Activated CD4-positive, alpha-beta memory T cell treated with anti-CD3 and anti-CD28 coated beads for 36 hours (primary cell): ENCODE results near the gene C1QTNF7. TPM values are rescaled to one million over a fixed set of nuclear protein-coding genes. Genes with fewer than 3 reads are reported as not detected.

Source experiments
- CTCF ChIA-PET: fragments of 350-600 bp; sonication (Branson Sonifier 250); formaldehyde crosslinking; loops from one replicate; lab custom pipeline; 2021; ENCODE audit warnings: antibody characterized with exemption, inconsistent platforms; lab: Charles Lee
- POLR2A ChIA-PET: fragments of 350-600 bp; sonication (Branson Sonifier 250); formaldehyde crosslinking; loops from one replicate; lab custom pipeline; 2021; ENCODE audit warnings: antibody characterized with exemption; lab: Charles Lee
- DNase-seq: peaks from one replicate; pipeline ENCODE4 v3.0.0-alpha.2; 2020
- H3K27ac Mint-ChIP-seq: one replicate; pipeline ENCODE4 v1.8.0; 2021; ENCODE audit warnings: mixed read lengths
- H3K27me3 Mint-ChIP-seq: one replicate; pipeline ENCODE4 v1.8.0; 2021; ENCODE audit warnings: mixed read lengths
- H3K36me3 Mint-ChIP-seq: one replicate; pipeline ENCODE4 v1.8.0; 2021; ENCODE audit warnings: mixed read lengths
- H3K4me1 Mint-ChIP-seq: one replicate; pipeline ENCODE4 v1.8.0; 2021; ENCODE audit warnings: low read depth, mixed read lengths
- H3K4me3 Mint-ChIP-seq: one replicate; pipeline ENCODE4 v1.8.0; 2021; ENCODE audit warnings: mild to moderate bottlenecking, mixed read lengths
- H3K9me3 Mint-ChIP-seq: one replicate; pipeline ENCODE4 v1.8.0; 2021; ENCODE audit warnings: mixed read lengths
- intact Hi-C: fragments of 100-400 bp; cut with micrococcal nuclease; formaldehyde crosslinking; loops from one replicate; pipeline ENCODE4 v1.15.1; 2023
- total RNA-seq, 2 experiments: library from RNA; stranded (reverse); gene quantifications; one replicate each; pipeline ENCODE4 v1.2.3, GENCODE V29; 2021

Gene C1QTNF7
- total RNA-seq = not detected

DNA sequence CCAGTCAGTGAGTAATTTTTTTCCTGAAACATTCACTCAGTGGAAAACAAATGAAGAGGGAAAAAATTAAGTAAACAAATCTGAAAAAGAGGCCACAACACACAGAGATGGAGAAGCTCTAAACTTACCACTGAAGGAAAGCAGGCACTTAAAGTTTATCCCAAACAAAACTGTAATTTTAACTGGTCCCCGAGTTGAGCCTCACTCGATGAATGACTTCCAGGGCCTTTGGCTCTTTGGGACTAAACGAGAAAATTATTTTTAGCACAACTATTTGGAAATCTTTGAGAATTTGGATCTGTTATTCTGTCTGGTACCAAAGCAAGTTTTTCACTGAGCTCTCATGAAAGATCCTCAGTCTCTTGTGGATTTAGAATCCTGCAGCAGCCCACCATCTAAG lies at the start of gene C1QTNF7:
Gene C1QTNF7, plus strand, starts transcription at position 333 of the 400 bp plus-strand sequence. CDS start 7,711 bp downstream, outside the sequence.
- H3K4me3 Mint-ChIP-seq = no peak within 1 kb of the TSS

DNA sequence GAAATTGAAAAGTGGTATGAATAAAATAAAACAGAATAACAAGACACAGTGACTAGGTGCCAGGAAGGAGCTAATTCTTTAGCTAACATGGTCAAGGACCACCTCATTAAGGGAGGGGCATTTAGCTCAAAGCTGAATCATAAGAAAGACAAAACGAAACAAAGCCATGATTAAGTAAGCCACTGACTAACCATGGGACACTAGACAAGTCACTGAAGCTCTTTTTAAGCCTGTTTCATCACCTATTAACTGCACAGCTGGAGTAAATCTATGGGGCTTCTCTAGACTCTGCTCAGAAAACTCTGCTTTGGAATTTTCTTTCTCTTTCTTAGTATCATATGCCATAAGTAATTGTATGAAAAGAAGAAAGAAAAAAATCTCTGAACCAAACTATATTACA lies 49.8 kb upstream of the C1QTNF7 start:
- Mint-ChIP-seq H3K4me1 (peaks cover 10% of the 10 kb centered on the region), H3K27me3 (no peaks in the 10 kb centered on the region), H3K27ac (no peak overlapping the region), H3K4me3 (no peak overlapping the region), H3K36me3 (no peaks in the 10 kb centered on the region), H3K9me3 (no peaks in the 10 kb centered on the region)
- intact Hi-C loops = loop anchor here (5.0 kb wide), 1 partner anchor 126 kb away; no protein-coding TSS in a partner anchor
- ChIA-PET POLR2A (no interaction called here), CTCF (interaction anchor here (0.9 to 1.8 kb wide), 2 partner anchors 17 to 19 kb away, joined by 4 to 9 read pairs; no protein-coding TSS in a partner anchor)
- DNase-seq = no peak

More for the DNA sequence above, at the start of gene C1QTNF7:
- intact Hi-C loops = loop anchor here (10.0 kb wide), 2 partner anchors 347 to 393 kb away; partner anchors contain the start of gene CD38
- peaks cover 32% of the 10 kb centered on the region for H3K4me1 Mint-ChIP-seq
- peaks cover 1% of the 10 kb centered on the region for H3K27me3 Mint-ChIP-seq
- ChIA-PET POLR2A (no interaction called here), CTCF (interaction anchor here (3.8 kb wide), 1 partner anchor 31 kb away, joined by 15 read pairs; no protein-coding TSS in a partner anchor)
- H3K36me3 Mint-ChIP-seq = no peaks in the 10 kb centered on the region
- no peak for DNase-seq
- H3K9me3 Mint-ChIP-seq = no peaks in the 10 kb centered on the region
- no peak within 1 kb of the TSS for H3K27ac Mint-ChIP-seq

GRCh38 chr4:15378493-15378892 lies 49.3 kb upstream of the C1QTNF7 start:
- H3K27ac Mint-ChIP-seq = no peak overlapping the region
- H3K4me1 Mint-ChIP-seq = peaks cover 10% of the 10 kb centered on the region
- intact Hi-C loops = loop anchor here (5.0 kb wide), 1 partner anchor 126 kb away; no protein-coding TSS in a partner anchor
- no peaks in the 10 kb centered on the region for H3K36me3 Mint-ChIP-seq
- ChIA-PET POLR2A (no interaction called here), CTCF (interaction anchor here (0.9 to 1.8 kb wide), 2 partner anchors 17 to 18 kb away, joined by 4 to 9 read pairs; no protein-coding TSS in a partner anchor)
- H3K27me3 Mint-ChIP-seq = no peaks in the 10 kb centered on the region
- no peak for DNase-seq
- H3K9me3 Mint-ChIP-seq = no peaks in the 10 kb centered on the region
- H3K4me3 Mint-ChIP-seq = no peak overlapping the region

DNA sequence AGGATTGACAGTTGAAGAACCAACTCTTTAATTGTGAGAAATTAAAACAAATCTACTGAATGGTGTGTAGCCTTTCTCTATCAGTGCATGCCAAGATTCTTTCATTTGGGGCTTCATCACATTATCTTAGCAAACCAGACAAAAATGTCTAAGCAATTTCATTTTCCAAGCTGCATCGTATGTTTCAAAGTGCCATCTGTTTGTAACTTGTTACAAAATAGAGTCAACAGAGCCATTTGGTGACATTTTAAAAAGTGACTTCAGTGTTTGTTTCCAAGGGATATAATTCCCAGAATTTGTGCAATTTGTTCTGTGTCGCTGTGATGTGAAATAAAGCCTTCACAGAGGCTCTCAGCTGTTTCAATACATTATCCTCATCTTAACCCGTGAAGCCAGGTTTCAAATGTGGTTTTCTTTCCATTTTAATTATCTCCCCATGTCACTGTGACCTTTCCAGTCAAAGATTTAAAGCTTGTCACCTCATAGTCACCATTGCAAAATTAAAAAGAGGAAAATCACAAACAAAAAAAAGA lies 46.0 kb upstream of the C1QTNF7 start:
- H3K27ac Mint-ChIP-seq = no peak overlapping the region
- H3K27me3 Mint-ChIP-seq = no peaks in the 10 kb centered on the region
- POLR2A ChIA-PET = no interaction called here
- CTCF ChIA-PET = interaction anchor here (1.8 kb wide), 1 partner anchor 15 kb away, joined by 6 read pairs; no protein-coding TSS in a partner anchor
- no peak overlapping the region for H3K4me3 Mint-ChIP-seq
- no peaks in the 10 kb centered on the region for H3K9me3 Mint-ChIP-seq
- intact Hi-C loops = no loop called here
- no peaks in the 10 kb centered on the region for H3K36me3 Mint-ChIP-seq
- H3K4me1 Mint-ChIP-seq = no peaks in the 10 kb centered on the region
- no peak for DNase-seq

DNA sequence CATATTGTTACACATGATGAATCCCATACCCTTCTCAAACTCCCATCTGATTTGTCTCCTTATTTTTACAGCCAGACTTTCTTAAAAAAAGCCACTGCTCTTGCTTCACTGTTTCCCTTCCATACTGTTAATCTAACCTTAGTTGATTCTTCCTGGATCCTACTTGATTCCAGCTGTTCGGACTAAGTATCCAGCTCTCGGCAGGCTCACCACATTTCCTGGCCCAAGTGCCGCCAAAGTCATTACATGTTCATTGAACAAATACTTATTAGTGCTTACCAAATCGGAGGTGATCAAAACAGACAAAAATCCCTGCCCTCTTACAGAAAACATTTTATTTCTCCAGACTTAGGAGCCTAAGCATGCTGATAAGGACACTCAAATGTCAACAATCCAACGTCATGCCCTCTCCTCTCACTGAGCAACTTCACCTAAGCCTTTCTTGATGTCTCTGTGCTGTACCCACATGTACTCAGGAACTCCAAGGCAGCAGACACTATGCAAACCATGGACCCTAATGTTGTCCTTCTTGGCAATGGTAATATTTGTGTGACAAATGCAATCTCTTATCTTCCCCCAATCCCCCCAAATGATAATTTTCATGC lies 45.1 kb upstream of the C1QTNF7 start:
- Mint-ChIP-seq H3K27me3 (no peaks in the 10 kb centered on the region), H3K4me1 (no peaks in the 10 kb centered on the region), H3K9me3 (no peaks in the 10 kb centered on the region), H3K36me3 (no peaks in the 10 kb centered on the region), H3K27ac (no peak overlapping the region), H3K4me3 (no peak overlapping the region)
- CTCF ChIA-PET = interaction anchor here (1.8 kb wide), 1 partner anchor 14 kb away, joined by 6 read pairs; no protein-coding TSS in a partner anchor
- intact Hi-C loops = no loop called here
- no peak for DNase-seq
- POLR2A ChIA-PET = no interaction called here

- ChIA-PET POLR2A (no interaction called here), CTCF (interaction anchor here (1.1 to 3.7 kb wide), 2 partner anchors 10 to 73 kb away, joined by 3 to 19 read pairs; no protein-coding TSS in a partner anchor)
- H3K27me3 Mint-ChIP-seq = no peaks in the 10 kb centered on the region
- no peaks in the 10 kb centered on the region for H3K4me1 Mint-ChIP-seq
- no peak overlapping the region for H3K4me3 Mint-ChIP-seq
- no peak overlapping the region for H3K27ac Mint-ChIP-seq
- intact Hi-C loops = no loop called here
- no peaks in the 10 kb centered on the region for H3K9me3 Mint-ChIP-seq
- no peaks in the 10 kb centered on the region for H3K36me3 Mint-ChIP-seq
- no peak for DNase-seq
These were observed 42.3 kb upstream of the C1QTNF7 start for GRCh38 chr4:15385515-15385914.

DNA sequence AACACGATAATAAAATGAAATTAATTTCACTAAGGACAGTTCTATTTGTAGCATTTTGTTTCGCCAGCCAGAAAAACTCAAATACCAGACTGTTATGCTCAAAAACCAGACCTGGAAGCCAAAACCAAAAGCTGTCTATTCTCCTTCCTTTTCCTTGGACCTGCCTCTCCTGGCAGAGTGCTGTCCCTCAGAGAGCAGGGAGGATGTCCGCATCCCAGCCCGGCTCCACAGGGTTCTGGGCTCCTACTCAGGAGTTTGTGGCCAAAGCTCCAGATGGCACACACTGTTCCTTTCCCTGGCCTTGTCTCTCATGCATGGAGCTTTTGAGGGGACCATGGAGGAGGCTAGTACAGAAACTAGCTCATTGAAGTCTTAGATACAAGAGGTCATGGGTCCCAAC lies 41.9 kb upstream of the C1QTNF7 start:
- H3K36me3 Mint-ChIP-seq = no peaks in the 10 kb centered on the region
- H3K27ac Mint-ChIP-seq = no peak overlapping the region
- POLR2A ChIA-PET = no interaction called here
- DNase-seq = no peak
- no peaks in the 10 kb centered on the region for H3K4me1 Mint-ChIP-seq
- no peak overlapping the region for H3K4me3 Mint-ChIP-seq
- H3K9me3 Mint-ChIP-seq = no peaks in the 10 kb centered on the region
- H3K27me3 Mint-ChIP-seq = no peaks in the 10 kb centered on the region
- CTCF ChIA-PET = interaction anchor here (1.1 to 3.7 kb wide), 2 partner anchors 10 to 73 kb away, joined by 3 to 19 read pairs; no protein-coding TSS in a partner anchor
- intact Hi-C loops = no loop called here

DNA sequence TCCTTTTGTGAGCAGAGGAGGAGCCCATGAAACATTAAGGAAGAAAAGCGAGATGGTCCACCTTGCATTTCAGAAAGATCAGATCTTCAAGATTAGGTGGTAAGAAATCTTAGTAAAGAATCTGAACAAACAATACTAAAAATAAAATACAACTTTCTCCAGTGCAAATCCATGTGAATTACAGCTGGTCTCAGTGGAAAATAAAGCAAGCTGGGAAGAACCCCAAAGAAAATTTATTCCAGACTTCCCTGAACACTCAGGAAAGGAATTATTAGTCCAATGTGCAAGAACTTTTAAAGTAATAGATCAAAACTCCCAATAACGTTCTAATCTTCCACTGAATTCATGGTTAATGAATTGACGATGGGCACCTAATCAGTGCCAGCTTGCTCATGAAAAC lies 37.3 kb upstream of the C1QTNF7 start:
- intact Hi-C loops = no loop called here
- CTCF ChIA-PET = no interaction called here
- DNase-seq = no peak
- no peak overlapping the region for H3K4me3 Mint-ChIP-seq
- no peaks in the 10 kb centered on the region for H3K9me3 Mint-ChIP-seq
- no peaks in the 10 kb centered on the region for H3K4me1 Mint-ChIP-seq
- POLR2A ChIA-PET = no interaction called here
- H3K27ac Mint-ChIP-seq = no peak overlapping the region
- no peaks in the 10 kb centered on the region for H3K27me3 Mint-ChIP-seq
- H3K36me3 Mint-ChIP-seq = no peaks in the 10 kb centered on the region

DNA sequence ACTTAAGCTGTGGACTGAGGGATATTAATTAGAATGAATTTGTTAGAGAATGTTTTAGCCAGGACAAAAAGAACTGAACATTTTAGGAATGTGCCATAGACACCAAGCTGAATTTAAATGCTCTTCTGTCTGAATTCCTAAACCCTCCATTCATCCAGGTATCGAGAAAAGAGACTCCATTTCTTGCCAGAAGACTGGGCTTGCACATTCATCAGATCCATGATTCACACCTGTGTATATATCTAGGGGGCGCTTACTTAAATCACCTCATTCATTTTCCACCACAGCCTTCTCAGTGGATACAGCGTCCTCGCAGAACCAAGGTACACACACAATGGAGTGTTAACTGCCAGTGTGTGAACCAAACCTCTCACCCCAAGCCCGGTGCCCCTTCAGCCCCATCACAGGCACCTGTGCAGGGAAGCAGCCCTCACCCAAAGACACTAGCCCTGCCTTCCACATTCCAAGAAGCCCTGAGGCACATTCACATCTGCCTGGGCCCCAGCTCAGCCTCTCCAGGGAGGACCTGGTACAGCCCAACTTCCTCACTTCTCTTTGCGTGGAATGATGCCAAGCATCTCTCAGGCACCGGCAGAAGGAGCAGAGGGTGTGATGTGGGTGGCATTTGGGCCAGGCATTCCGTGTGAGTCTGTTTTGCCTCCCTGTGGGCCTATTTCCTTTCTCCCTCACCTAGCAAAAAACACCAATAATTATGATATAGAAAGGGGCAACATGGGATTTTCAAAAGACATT lies 35.6 kb upstream of the C1QTNF7 start:
- Mint-ChIP-seq H3K9me3 (no peaks in the 10 kb centered on the region), H3K4me3 (no peak overlapping the region), H3K36me3 (no peaks in the 10 kb centered on the region), H3K4me1 (no peaks in the 10 kb centered on the region), H3K27me3 (no peaks in the 10 kb centered on the region), H3K27ac (no peak overlapping the region)
- intact Hi-C loops = no loop called here
- no peak for DNase-seq
- ChIA-PET CTCF (no interaction called here), POLR2A (no interaction called here)

DNA sequence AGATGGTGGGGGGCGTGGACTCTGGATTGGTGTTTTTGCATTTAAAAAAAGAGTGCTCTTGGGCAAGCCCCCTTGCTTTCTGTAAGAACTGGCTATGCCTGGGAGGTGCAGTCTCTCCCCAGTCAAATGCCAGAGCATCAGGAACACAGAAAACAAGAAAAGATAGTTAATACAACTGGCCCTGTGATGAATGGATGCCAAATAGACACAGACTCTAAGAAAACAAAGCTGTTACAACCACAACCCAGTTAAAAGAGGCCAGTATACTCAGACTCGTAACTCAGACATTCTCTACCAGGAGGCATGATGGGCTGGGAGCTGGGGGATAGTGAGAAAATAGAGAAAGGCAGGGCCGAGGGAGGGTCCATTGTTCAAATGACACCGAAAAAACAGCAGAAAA lies 32.5 kb upstream of the C1QTNF7 start:
- POLR2A ChIA-PET = no interaction called here
- no peaks in the 10 kb centered on the region for H3K27me3 Mint-ChIP-seq
- no peak overlapping the region for H3K27ac Mint-ChIP-seq
- intact Hi-C loops = no loop called here
- CTCF ChIA-PET = interaction anchor here (1.0 to 3.7 kb wide), 14 partner anchors 10 to 163 kb away, joined by 3 to 48 read pairs (median 8); partner anchors contain the start of genes C1QTNF7 and CC2D2A
- no peak for DNase-seq
- no peak overlapping the region for H3K4me3 Mint-ChIP-seq
- H3K9me3 Mint-ChIP-seq = no peaks in the 10 kb centered on the region
- H3K4me1 Mint-ChIP-seq = peaks cover 9% of the 10 kb centered on the region
- H3K36me3 Mint-ChIP-seq = no peaks in the 10 kb centered on the region

GRCh38 chr4:15396157-15396800 lies 31.6 kb upstream of the C1QTNF7 start:
- no peaks in the 10 kb centered on the region for H3K27me3 Mint-ChIP-seq
- intact Hi-C loops = loop anchor here (1.0 kb wide), 3 partner anchors 61 to 165 kb away; no protein-coding TSS in a partner anchor
- no peaks in the 10 kb centered on the region for H3K36me3 Mint-ChIP-seq
- H3K27ac Mint-ChIP-seq = no peak overlapping the region
- H3K4me1 Mint-ChIP-seq = peaks cover 17% of the 10 kb centered on the region
- DNase-seq = peak; percentile 67
- no peak overlapping the region for H3K4me3 Mint-ChIP-seq
- POLR2A ChIA-PET = no interaction called here
- H3K9me3 Mint-ChIP-seq = no peaks in the 10 kb centered on the region
- CTCF ChIA-PET = interaction anchor here (0.6 to 3.7 kb wide), 26 partner anchors 11 to 552 kb away, joined by 3 to 48 read pairs (median 5); partner anchors contain the start of genes C1QTNF7 and CC2D2A
